NCI-H2196 treated with DMSO at 0.1 percent for 48 hours (cell line): Measurements from ENCODE around the gene PLLP.

ENCODE experiments used
- DNase-seq: peaks from one replicate; lab custom pipeline; 2025; ENCODE audit not compliant: unreplicated experiment; lab: John Stamatoyannopoulos, UW

PLLP gene

GRCh38 chr16:57226701-57227621 lies 57.5 kb downstream of the PLLP start:
- DNase-seq: no peak

- no peak for DNase-seq
These were observed 58.5 kb downstream of the PLLP start for GRCh38 chr16:57225978-57226377.

- no peak for DNase-seq
These were observed 59.7 kb downstream of the PLLP start for GRCh38 chr16:57224651-57225335.

DNA sequence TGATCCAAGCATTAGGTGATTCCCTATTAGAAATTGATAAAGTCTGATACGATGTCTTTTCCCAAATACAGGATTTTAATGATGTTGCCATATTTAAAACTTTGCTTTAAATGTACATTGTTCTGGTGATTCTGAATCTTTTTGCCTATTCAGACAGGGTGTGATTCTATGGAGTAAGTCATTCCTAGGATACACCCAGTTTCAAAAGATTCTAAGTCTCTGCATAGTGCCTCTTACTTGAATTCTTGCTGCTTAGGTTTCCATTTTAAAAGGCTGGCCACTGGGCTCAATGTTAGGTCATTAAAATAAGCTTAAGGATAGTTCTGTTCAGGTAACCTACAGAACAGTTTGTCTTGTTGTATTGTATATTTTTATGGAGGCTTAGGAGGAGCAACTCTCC lies 61.4 kb downstream of the PLLP start:
- no peak for DNase-seq

DNA sequence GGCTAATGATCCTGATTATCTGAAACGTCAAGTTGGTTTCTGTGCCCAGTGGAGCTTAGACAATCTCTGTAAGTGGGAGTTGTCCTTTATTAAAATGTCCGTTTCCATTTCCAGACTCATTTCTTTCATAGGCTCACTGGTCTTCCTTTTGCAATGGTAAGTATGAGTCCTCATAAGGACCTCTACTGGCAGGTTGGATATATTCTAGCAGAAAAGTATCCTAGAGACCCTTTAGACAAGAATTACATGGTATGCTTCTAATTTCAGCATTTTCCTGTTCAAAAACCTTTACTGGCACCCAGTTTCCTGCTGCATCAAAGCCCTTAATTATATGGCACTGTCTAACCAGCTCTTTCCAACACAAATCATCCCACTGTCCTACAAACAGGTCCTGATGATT lies 67.5 kb downstream of the PLLP start:
- no peak for DNase-seq

DNA sequence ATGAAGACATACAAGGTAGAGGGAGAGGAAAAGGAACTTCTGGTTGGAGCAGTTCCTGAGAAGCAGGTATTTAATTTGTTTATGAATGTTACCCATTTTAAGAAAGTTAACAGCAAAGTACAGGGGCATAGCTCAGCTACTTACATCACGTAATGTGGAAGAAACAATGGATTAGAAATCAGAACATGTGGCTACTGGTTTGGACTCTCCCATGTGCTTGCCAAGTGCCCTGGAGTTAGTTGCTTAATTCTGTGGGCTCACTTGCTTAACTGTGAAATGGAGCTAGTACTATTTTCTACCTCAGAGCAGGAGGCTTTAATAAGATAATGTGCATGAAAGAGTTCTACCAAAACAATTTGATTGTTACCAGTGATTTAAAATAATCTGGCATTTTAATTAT lies 71.0 kb downstream of the PLLP start:
- DNase-seq: no peak

- DNase-seq: no peak
These were observed 74.7 kb downstream of the PLLP start for GRCh38 chr16:57209780-57210179.

DNA sequence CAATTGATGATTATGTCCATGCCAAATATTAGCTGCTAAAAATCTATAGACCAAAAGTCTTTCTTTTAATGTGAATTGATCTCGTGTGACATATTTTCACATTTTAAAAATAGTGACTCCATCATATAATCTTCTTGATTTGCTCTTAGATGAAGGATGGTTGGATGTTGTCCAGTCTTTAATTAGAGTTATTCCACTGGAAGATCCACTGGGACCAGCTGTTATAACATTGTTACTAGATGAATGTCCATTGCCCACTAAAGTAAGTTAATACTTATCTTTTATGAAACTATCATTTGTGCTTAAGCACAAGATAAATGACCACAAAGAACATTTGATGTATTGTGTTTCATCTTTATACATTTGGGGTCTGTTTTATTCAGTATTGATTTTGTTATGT lies 75.5 kb downstream of the PLLP start:
- DNase-seq: no peak
